HEK293 (cell line): ENCODE results near the gene RALGAPA2.

Experiments
- CTCF ChIA-PET: fragments of 350-600 bp; formaldehyde crosslinking; extraction: SDS; loops from one replicate; lab custom pipeline; 2021; ENCODE audit warnings: antibody characterized with exemption; lab: Yijun Ruan, JAX
- POLR2A ChIA-PET: fragments of 300-600 bp; formaldehyde crosslinking; extraction: SDS; loops from one replicate; lab custom pipeline; 2020; ENCODE audit warnings: antibody characterized with exemption, inconsistent platforms; lab: Yijun Ruan, JAX
- H3K27ac ChIP-seq: fragments of 200-500 bp; sonication (Bioruptor generic); 2 replicates; pipeline ENCODE4 v1.5.1; 2014; ENCODE audit warnings: low read depth, low read length, control low read depth, inconsistent platforms; ENCODE audit errors: extremely low read depth
- H3K36me3 ChIP-seq, 2 experiments: fragments of 200-500 bp in 1 of 2; sonication (Bioruptor generic) in 1 of 2; 1 replicate in 1 of 2; 2 replicates in 1 of 2; pipeline ENCODE4 v1.5.1; 2014 to 2017; ENCODE audit warnings: inconsistent platforms in 2 of 2, low read length in 2 of 2; ENCODE audit not compliant: control insufficient read depth in 2 of 2, insufficient read depth in 1 of 2
- H3K4me1 ChIP-seq: fragments of 200-500 bp; sonication (Bioruptor generic); 2 replicates; pipeline ENCODE4 v1.5.1; 2014; ENCODE audit warnings: mild to moderate bottlenecking, low read length, inconsistent platforms; ENCODE audit not compliant: control insufficient read depth, insufficient read depth
- H3K4me3 ChIP-seq: 2 replicates; pipeline ENCODE4 v1.5.1; 2011; ENCODE audit warnings: low read depth, mild to moderate bottlenecking, control low read depth, low read length, moderate library complexity
- H3K9me3 ChIP-seq: fragments of 200-500 bp; sonication (Bioruptor generic); 2 replicates; pipeline ENCODE4 v1.5.1; 2014; ENCODE audit warnings: low read depth, low read length, inconsistent platforms; ENCODE audit not compliant: control insufficient read depth, insufficient read depth
- KLF7 ChIP-seq: fragments of 450-650 bp; formaldehyde crosslinking; IDR thresholded peaks from 2 replicates; pipeline ENCODE4 v1.5.1; 2016; ENCODE audit warnings: missing biosample characterization, missing genetic modification characterization, borderline replicate concordance
- OSR2 ChIP-seq: fragments of 450-650 bp; formaldehyde crosslinking; IDR thresholded peaks from 2 replicates; pipeline ENCODE4 v1.5.1; 2016; ENCODE audit warnings: missing biosample characterization, missing genetic modification characterization
- ZBTB17 ChIP-seq: fragments of 450-650 bp; formaldehyde crosslinking; IDR thresholded peaks from 2 replicates; pipeline ENCODE4 v1.5.1; 2016; ENCODE audit warnings: missing biosample characterization, missing genetic modification characterization
- ZNF132 ChIP-seq: fragments of 450-650 bp; formaldehyde crosslinking; IDR thresholded peaks from 2 replicates; pipeline ENCODE4 v1.5.1; 2017; ENCODE audit warnings: missing biosample characterization, missing genetic modification characterization, borderline replicate concordance
- ZNF133 ChIP-seq: fragments of 450-650 bp; formaldehyde crosslinking; IDR thresholded peaks from 2 replicates; pipeline ENCODE4 v1.5.1; 2016; ENCODE audit warnings: missing biosample characterization, missing genetic modification characterization
- ZNF202 ChIP-seq: fragments of 450-650 bp; formaldehyde crosslinking; IDR thresholded peaks from 2 replicates; pipeline ENCODE4 v1.5.1; 2016; ENCODE audit warnings: missing biosample characterization, missing genetic modification characterization, borderline replicate concordance
- ZNF280C ChIP-seq: fragments of 450-650 bp; formaldehyde crosslinking; IDR thresholded peaks from 2 replicates; pipeline ENCODE4 v1.5.1; 2016; ENCODE audit warnings: missing biosample characterization, missing genetic modification characterization
- ZNF426 ChIP-seq: fragments of 450-650 bp; formaldehyde crosslinking; IDR thresholded peaks from 2 replicates; pipeline ENCODE4 v1.5.1; 2017; ENCODE audit warnings: missing biosample characterization, missing genetic modification characterization, mild to moderate bottlenecking, inconsistent platforms, moderate library complexity
- ZNF629 ChIP-seq: fragments of 450-650 bp; formaldehyde crosslinking; IDR thresholded peaks from 2 replicates; pipeline ENCODE4 v1.5.1; 2017; ENCODE audit warnings: missing biosample characterization, missing genetic modification characterization
- ZNF639 ChIP-seq: fragments of 450-650 bp; formaldehyde crosslinking; IDR thresholded peaks from 2 replicates; pipeline ENCODE4 v1.5.1; 2016; ENCODE audit warnings: missing biosample characterization, missing genetic modification characterization
- ZNF654 ChIP-seq: fragments of 450-650 bp; formaldehyde crosslinking; IDR thresholded peaks from 2 replicates; pipeline ENCODE4 v1.5.1; 2016; ENCODE audit warnings: low read depth, missing biosample characterization, missing genetic modification characterization
- ZNF660 ChIP-seq: fragments of 450-650 bp; IDR thresholded peaks from 2 replicates; pipeline ENCODE4 v1.5.1; 2018; ENCODE audit warnings: missing biosample characterization, mild to moderate bottlenecking, missing genetic modification characterization
- ZNF785 ChIP-seq: fragments of 450-650 bp; formaldehyde crosslinking; IDR thresholded peaks from 2 replicates; pipeline ENCODE4 v1.5.1; 2016; ENCODE audit warnings: missing biosample characterization, missing genetic modification characterization
- ZSCAN16 ChIP-seq: fragments of 450-650 bp; formaldehyde crosslinking; IDR thresholded peaks from 2 replicates; pipeline ENCODE4 v1.5.1; 2016; ENCODE audit warnings: missing biosample characterization, missing genetic modification characterization
- TF ChIP-seq, protein P1 (sequence below): fragments of 450-650 bp; formaldehyde crosslinking; conservative IDR thresholded peaks from 2 replicates; pipeline ENCODE4 v1.5.1; 2016; ENCODE audit warnings: low read depth, missing biosample characterization, missing genetic modification characterization
- TF ChIP-seq, protein P2 (sequence below): fragments of 450-650 bp; formaldehyde crosslinking; IDR thresholded peaks from 2 replicates; pipeline ENCODE4; 2016; ENCODE audit warnings: missing biosample characterization, missing genetic modification characterization
- TF ChIP-seq, protein P3 (sequence below): fragments of 450-650 bp; formaldehyde crosslinking; IDR thresholded peaks from 2 replicates; pipeline ENCODE4 v1.5.1; 2016; ENCODE audit warnings: missing biosample characterization, missing genetic modification characterization, borderline replicate concordance

Gene RALGAPA2

DNA sequence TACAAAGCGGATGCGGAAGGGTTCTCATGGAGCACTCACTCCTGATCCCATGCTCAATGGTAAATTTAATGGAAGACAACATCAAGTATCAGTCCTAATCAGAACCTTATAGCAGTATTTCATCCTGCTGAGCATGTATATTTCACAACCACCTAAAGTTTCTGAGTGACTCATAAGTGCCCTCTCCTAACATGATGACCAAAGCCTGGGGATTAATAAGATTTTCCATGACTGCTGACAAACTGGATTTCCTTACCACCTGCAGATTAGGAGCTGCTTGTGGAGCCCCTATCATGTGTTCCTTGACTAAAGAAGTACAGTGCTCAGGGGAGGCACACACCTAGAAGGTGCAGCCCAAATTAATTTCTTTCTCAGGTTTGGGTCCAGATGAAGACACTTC is 231.8 kb downstream of the RALGAPA2 start (continued):
- TF ChIP-seq, protein P1, sequence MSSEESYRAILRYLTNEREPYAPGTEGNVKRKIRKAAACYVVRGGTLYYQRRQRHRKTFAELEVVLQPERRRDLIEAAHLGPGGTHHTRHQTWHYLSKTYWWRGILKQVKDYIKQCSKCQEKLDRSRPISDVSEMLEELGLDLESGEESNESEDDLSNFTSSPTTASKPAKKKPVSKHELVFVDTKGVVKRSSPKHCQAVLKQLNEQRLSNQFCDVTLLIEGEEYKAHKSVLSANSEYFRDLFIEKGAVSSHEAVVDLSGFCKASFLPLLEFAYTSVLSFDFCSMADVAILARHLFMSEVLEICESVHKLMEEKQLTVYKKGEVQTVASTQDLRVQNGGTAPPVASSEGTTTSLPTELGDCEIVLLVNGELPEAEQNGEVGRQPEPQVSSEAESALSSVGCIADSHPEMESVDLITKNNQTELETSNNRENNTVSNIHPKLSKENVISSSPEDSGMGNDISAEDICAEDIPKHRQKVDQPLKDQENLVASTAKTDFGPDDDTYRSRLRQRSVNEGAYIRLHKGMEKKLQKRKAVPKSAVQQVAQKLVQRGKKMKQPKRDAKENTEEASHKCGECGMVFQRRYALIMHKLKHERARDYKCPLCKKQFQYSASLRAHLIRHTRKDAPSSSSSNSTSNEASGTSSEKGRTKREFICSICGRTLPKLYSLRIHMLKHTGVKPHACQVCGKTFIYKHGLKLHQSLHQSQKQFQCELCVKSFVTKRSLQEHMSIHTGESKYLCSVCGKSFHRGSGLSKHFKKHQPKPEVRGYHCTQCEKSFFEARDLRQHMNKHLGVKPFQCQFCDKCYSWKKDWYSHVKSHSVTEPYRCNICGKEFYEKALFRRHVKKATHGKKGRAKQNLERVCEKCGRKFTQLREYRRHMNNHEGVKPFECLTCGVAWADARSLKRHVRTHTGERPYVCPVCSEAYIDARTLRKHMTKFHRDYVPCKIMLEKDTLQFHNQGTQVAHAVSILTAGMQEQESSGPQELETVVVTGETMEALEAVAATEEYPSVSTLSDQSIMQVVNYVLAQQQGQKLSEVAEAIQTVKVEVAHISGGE, result no peak
- TF ChIP-seq, protein P2, sequence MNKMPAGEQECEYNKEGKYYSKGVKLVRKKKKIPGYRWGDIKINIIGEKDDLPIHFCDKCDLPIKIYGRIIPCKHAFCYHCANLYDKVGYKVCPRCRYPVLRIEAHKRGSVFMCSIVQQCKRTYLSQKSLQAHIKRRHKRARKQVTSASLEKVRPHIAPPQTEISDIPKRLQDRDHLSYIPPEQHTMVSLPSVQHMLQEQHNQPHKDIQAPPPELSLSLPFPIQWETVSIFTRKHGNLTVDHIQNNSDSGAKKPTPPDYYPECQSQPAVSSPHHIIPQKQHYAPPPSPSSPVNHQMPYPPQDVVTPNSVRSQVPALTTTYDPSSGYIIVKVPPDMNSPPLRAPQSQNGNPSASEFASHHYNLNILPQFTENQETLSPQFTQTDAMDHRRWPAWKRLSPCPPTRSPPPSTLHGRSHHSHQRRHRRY, result no peak
- TF ChIP-seq ZNF280C (tag by site-specific recombination) (no peak), ZBTB17 (tag by site-specific recombination) (no peak), ZNF133 (no peak)

GRCh38 chr20:20480126-20480525 is 232.3 kb downstream of the RALGAPA2 start:
- Histone ChIP-seq H3K36me3 (no peaks in the 10 kb centered on the region), H3K27ac (no peak overlapping the region), H3K4me1 (no peaks in the 10 kb centered on the region), H3K4me3 (no peak overlapping the region), H3K9me3 (no peaks in the 10 kb centered on the region)
- TF ChIP-seq ZNF132 (tag by site-specific recombination) (no peak), ZNF660 (tag by site-specific recombination) (no peak), ZSCAN16 (tag by site-specific recombination) (no peak)
- ChIA-PET POLR2A (interaction anchor here (0.6 kb wide), 1 partner anchor 1039 kb away, joined by 3 read pairs; no protein-coding TSS in a partner anchor), CTCF (no interaction called here)

GRCh38 chr20:20477444-20478041 is 234.9 kb downstream of the RALGAPA2 start:
- no peaks in the 10 kb centered on the region for H3K9me3 ChIP-seq
- no peak overlapping the region for H3K27ac ChIP-seq
- CTCF ChIA-PET, result interaction anchor here (0.6 kb wide), 1 partner anchor 346 kb away, joined by 4 read pairs; no protein-coding TSS in a partner anchor
- no peaks in the 10 kb centered on the region for H3K4me1 ChIP-seq
- TF ChIP-seq ZNF639 (no peak), KLF7 (tag by site-specific recombination) (no peak), OSR2 (tag by site-specific recombination) (no peak)
- H3K4me3 ChIP-seq, result no peak overlapping the region
- H3K36me3 ChIP-seq, result no peaks in the 10 kb centered on the region
- POLR2A ChIA-PET, result no interaction called here

DNA sequence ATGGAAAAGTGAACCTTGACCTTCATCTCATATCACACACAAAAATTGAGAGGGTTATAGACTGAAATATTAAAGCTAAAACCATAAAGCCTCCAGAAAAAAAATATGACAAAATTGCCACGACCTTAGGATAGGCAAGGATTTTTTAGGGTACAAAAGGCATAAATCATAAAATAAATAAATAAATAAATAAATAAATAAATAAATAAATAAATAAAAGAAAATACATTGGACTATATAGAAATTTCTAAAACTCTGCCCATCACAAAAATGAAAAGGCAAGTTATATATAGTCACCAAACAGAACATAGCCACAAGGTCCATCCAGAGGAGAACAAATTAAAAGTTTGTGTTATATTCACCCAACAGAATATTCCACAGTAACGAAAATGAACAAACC is 235.9 kb downstream of the RALGAPA2 start:
- H3K4me1 ChIP-seq, result no peaks in the 10 kb centered on the region
- no peaks in the 10 kb centered on the region for H3K9me3 ChIP-seq
- CTCF ChIA-PET, result no interaction called here
- H3K27ac ChIP-seq, result no peak overlapping the region
- POLR2A ChIA-PET, result no interaction called here
- H3K4me3 ChIP-seq, result no peak overlapping the region
- H3K36me3 ChIP-seq, result no peaks in the 10 kb centered on the region
- TF ChIP-seq ZNF202 (tag by site-specific recombination), result peak; percentile 52; the same call in 1 of the 2 replicates
- peak; percentile 80 for TF ChIP-seq ZNF426
- peak; percentile 32 for TF ChIP-seq ZNF654 (tag by site-specific recombination)
- TF ChIP-seq ZNF785, result no peak
- TF ChIP-seq, protein P3, sequence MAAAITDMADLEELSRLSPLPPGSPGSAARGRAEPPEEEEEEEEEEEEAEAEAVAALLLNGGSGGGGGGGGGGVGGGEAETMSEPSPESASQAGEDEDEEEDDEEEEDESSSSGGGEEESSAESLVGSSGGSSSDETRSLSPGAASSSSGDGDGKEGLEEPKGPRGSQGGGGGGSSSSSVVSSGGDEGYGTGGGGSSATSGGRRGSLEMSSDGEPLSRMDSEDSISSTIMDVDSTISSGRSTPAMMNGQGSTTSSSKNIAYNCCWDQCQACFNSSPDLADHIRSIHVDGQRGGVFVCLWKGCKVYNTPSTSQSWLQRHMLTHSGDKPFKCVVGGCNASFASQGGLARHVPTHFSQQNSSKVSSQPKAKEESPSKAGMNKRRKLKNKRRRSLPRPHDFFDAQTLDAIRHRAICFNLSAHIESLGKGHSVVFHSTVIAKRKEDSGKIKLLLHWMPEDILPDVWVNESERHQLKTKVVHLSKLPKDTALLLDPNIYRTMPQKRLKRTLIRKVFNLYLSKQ (tag by site-specific recombination), result peak; percentile 4; the same call in 1 of the 2 replicates
- 0 out of 2 replicates have a peak, but pooled peaks have one; percentile 30 for TF ChIP-seq ZNF629 (tag by site-specific recombination)
